K562 (cell line): Measurements from ENCODE around the gene KATNAL2. TPM values are rescaled to one million over a fixed set of nuclear protein-coding genes. Genes with fewer than 3 reads are reported as not detected.

Experiments
- ATAC-seq: fragments of 200-7000 bp; cut with Tn5 transposase; 3 replicates; pipeline ENCODE4 v1.9.1; 2020; ENCODE audit warnings: moderate library complexity
- BruUV-seq: library from RNA; stranded (reverse); fragments of 400-500 nt; replicated peaks from 2 replicates; lab custom pipeline; 2021; lab: Mats Ljungman, UMichigan
- CTCF ChIA-PET: fragments of 300-600 bp; formaldehyde crosslinking; extraction: SDS; loops from one replicate; lab custom pipeline; 2021; ENCODE audit warnings: low intra/inter-chr PET ratio; lab: Yijun Ruan, JAX
- POLR2A ChIA-PET: fragments of 300-600, 350-650 bp; sonication (Branson Sonifier 250); formaldehyde crosslinking; extraction: SDS; loops from one replicate; lab custom pipeline; 2021; ENCODE audit warnings: antibody characterized with exemption, inconsistent platforms; lab: Yijun Ruan, JAX
- DNase-seq, 4 experiments: peaks; one replicate each; pipeline versions ENCODE4 v3.0.0 to v3.0.0-alpha.2; 2011 to 2018; ENCODE audit warnings: low spot score in 3 of 4, mixed read lengths in 3 of 4; ENCODE audit errors: extremely low read depth in 1 of 4
- FAIRE-seq: peaks from 2 replicates; lab custom pipeline; 2011; peaks lifted over from hg19 to GRCh38; lab: Jason Lieb, UNC
- H2AFZ ChIP-seq: 2 replicates; pipeline ENCODE4 v1.6.0; 2011; ENCODE audit warnings: low read depth, low read length, control low read depth, inconsistent platforms
- H3K27ac ChIP-seq: fragments of 200-600 bp; 3 replicates; pipeline ENCODE4 v1.8.0; 2011; ENCODE audit warnings: low read depth, mild to moderate bottlenecking, control low read depth, inconsistent platforms, low read length, moderate library complexity, mixed read lengths; ENCODE audit errors: extremely low read depth
- H3K27me3 ChIP-seq, 2 experiments: fragments of 300-600 bp in 1 of 2; 2 replicates in 1 of 2; 3 replicates in 1 of 2; pipeline versions ENCODE4 v1.6.0 to v1.8.0; 2011; ENCODE audit warnings: inconsistent platforms in 2 of 2, low read length in 2 of 2, mild to moderate bottlenecking in 1 of 2, mixed read lengths in 1 of 2, moderate library complexity in 1 of 2; ENCODE audit not compliant: control insufficient read depth in 2 of 2, insufficient read depth in 2 of 2
- H3K36me3 ChIP-seq: fragments of 300-600 bp; 3 replicates; pipeline ENCODE4 v1.8.0; 2011; ENCODE audit warnings: mild to moderate bottlenecking, low read length, inconsistent platforms; ENCODE audit not compliant: control insufficient read depth, insufficient read depth
- H3K4me1 ChIP-seq, 2 experiments: fragments of 200-600 bp in 1 of 2; replicated peaks in 1 of 2; 2 replicates in 1 of 2; 3 replicates in 1 of 2; pipeline versions ENCODE4 v1.5.1 to v1.8.0; 2011; ENCODE audit warnings: inconsistent platforms in 2 of 2, low read length in 2 of 2, mild to moderate bottlenecking in 1 of 2, mixed read lengths in 1 of 2, moderate library complexity in 1 of 2; ENCODE audit not compliant: control insufficient read depth in 2 of 2, insufficient read depth in 2 of 2
- H3K4me2 ChIP-seq: 2 replicates; pipeline ENCODE4 v1.6.1; 2011; ENCODE audit warnings: low read length, control low read depth, inconsistent platforms, mixed read lengths; ENCODE audit not compliant: insufficient read depth
- H3K4me3 ChIP-seq: fragments of 200-600 bp; sonication (generic), shearing (Covaris generic); 2 replicates; pipeline ENCODE4 v1.5.1; 2016; ENCODE audit warnings: control low read depth, inconsistent platforms
- H3K79me2 ChIP-seq: fragments of 200-600 bp; 3 replicates; pipeline ENCODE4 v1.8.0; 2011; ENCODE audit warnings: low read length, inconsistent platforms; ENCODE audit not compliant: control insufficient read depth, insufficient read depth
- H3K9ac ChIP-seq, 2 experiments: 2 replicates each; pipeline versions ENCODE4 v1.6.0 to v1.6.1; 2011; ENCODE audit warnings: low read depth in 2 of 2, low read length in 2 of 2, control low read depth in 1 of 2, inconsistent platforms in 1 of 2, mild to moderate bottlenecking in 1 of 2, mixed read lengths in 1 of 2; ENCODE audit not compliant: insufficient read depth in 1 of 2
- H3K9me1 ChIP-seq: one replicate; pipeline ENCODE4 v1.6.0; 2011; ENCODE audit warnings: inconsistent platforms, mild to moderate bottlenecking, low read length, moderate library complexity; ENCODE audit not compliant: control insufficient read depth, insufficient read depth
- H3K9me3 ChIP-seq: replicated peaks from 2 replicates; pipeline ENCODE4 v1.5.1; 2011; ENCODE audit warnings: low read depth, low read length, inconsistent platforms; ENCODE audit not compliant: control insufficient read depth, insufficient read depth
- H4K20me1 ChIP-seq: replicated peaks from 2 replicates; pipeline ENCODE4 v1.6.1; 2011; ENCODE audit warnings: low read length, inconsistent platforms, mixed read lengths; ENCODE audit not compliant: control insufficient read depth, insufficient read depth
- CXXC5 ChIP-seq: fragments of 250-450 bp; sonication (Bioruptor Pico); IDR thresholded peaks from 2 replicates; pipeline ENCODE4 v1.8.0; 2022; ENCODE audit warnings: inconsistent platforms, mild to moderate bottlenecking, moderate library complexity
- FOXO4 ChIP-seq: fragments of 450-650 bp; formaldehyde crosslinking; IDR thresholded peaks from 2 replicates; pipeline ENCODE4 v1.4.0; 2020; ENCODE audit warnings: mild to moderate bottlenecking, moderate library complexity
- L3MBTL2 ChIP-seq: fragments of 450-650 bp; IDR thresholded peaks from 2 replicates; pipeline ENCODE4 v1.6.1; 2016; ENCODE audit warnings: mild to moderate bottlenecking, moderate library complexity
- NFYB ChIP-seq: IDR thresholded peaks from 2 replicates; pipeline ENCODE4 v1.6.1; 2011; ENCODE audit warnings: mild to moderate bottlenecking, moderate library complexity; ENCODE audit not compliant: insufficient read length; ENCODE audit errors: extremely low read depth
- PKNOX1 ChIP-seq: fragments of 450-650 bp; IDR thresholded peaks from 2 replicates; pipeline ENCODE4 v1.6.1; 2016
- SLC30A9 ChIP-seq: fragments of 250-450 bp; sonication (Bioruptor Pico); IDR thresholded peaks from 2 replicates; pipeline ENCODE4 v1.8.0; 2022; ENCODE audit warnings: mild to moderate bottlenecking, moderate library complexity
- ZC3H8 ChIP-seq: fragments of 450-650 bp; IDR thresholded peaks from 2 replicates; pipeline ENCODE4 v1.6.1; 2017
- ZFP30 ChIP-seq: fragments of 250-450 bp; sonication (Bioruptor Pico); IDR thresholded peaks from 2 replicates; pipeline ENCODE4 v1.8.0; 2022; ENCODE audit warnings: moderate library complexity, mild to moderate bottlenecking, inconsistent platforms, borderline replicate concordance
- ZNF165 ChIP-seq: fragments of 250-450 bp; sonication (Bioruptor Pico); IDR thresholded peaks from 2 replicates; pipeline ENCODE4 v1.4.0; 2020; ENCODE audit warnings: borderline replicate concordance
- ZNF311 ChIP-seq: fragments of 250-450 bp; sonication (Bioruptor Pico); IDR thresholded peaks from 2 replicates; pipeline ENCODE4 v1.4.0; 2020; ENCODE audit warnings: mild to moderate bottlenecking, moderate library complexity
- ZNF316 ChIP-seq: fragments of 450-650 bp; IDR thresholded peaks from 2 replicates; pipeline ENCODE4 v1.6.1; 2016
- ZNF830 ChIP-seq: fragments of 250-450 bp; sonication (Bioruptor Pico); IDR thresholded peaks from 2 replicates; pipeline ENCODE4 v1.5.0; 2021; ENCODE audit warnings: mild to moderate bottlenecking
- WGBS: fragments of 100-300 bp; shearing (Covaris generic); methylation state at CpG from one replicate; pipeline ENCODE4 v1.1.6; 2016; ENCODE audit warnings: low coverage, mixed read lengths; ENCODE audit not compliant: insufficient coverage; ENCODE audit errors: missing lambda C conversion rate; 5-methylcytosine and 5-hydroxymethylcytosine counted together
- in situ Hi-C: fragments of 300-500 bp; cut with MboI; formaldehyde crosslinking; loops from 4 replicates; pipeline ENCODE4 v1.15.0; 2018; ENCODE audit warnings: inconsistent platforms, mixed read lengths
- intact Hi-C: fragments of 100-400 bp; cut with micrococcal nuclease; formaldehyde crosslinking; loops from 2 replicates; pipeline ENCODE4 v1.14.2; 2022
- polyA plus RNA-seq, 8 experiments: library from polyadenylated mRNA; depleted of rRNA in 4 of 8; stranded (reverse) in 5 of 8; unstranded in 3 of 8; fragments of >200 nt; fragmentation: Nextera tagmentation in 2 of 8; fragmentation: Illumina TruSeq in 1 of 8; extraction: Ambion mirVana in 2 of 8; extraction: Trizol in 1 of 8; gene quantifications; 2 replicates each; pipeline versions ENCODE4 v1.2.1 to v1.2.3, GENCODE V29; 2011 to 2014; ENCODE audit warnings: inconsistent platforms in 1 of 8, missing spikeins in 1 of 8
- total RNA-seq, 7 experiments: library from RNA; depleted of rRNA in 6 of 7; stranded (reverse); fragments of >200 nt in 6 of 7; fragmentation: Illumina TruSeq in 2 of 7; extraction: Trizol in 2 of 7; gene quantifications; 2 replicates each; pipeline versions ENCODE4 v1.2.1 to v1.2.3, GENCODE V29; 2011 to 2021; ENCODE audit warnings: low replicate concordance in 1 of 7
- TF ChIP-seq, protein P1 (sequence below): fragments of 250-450 bp; sonication (Bioruptor Pico); IDR thresholded peaks from 2 replicates; pipeline ENCODE4 v1.8.0; 2022; ENCODE audit warnings: moderate library complexity, mild to moderate bottlenecking, inconsistent platforms

KATNAL2 gene
- total and polyA plus RNA-seq, 9 of the 15 experiments (the other 6 are each of a cell fraction or from before 2014, with no cell fraction given) = 0.08 to 1.2 (median 0.48) TPM

DNA sequence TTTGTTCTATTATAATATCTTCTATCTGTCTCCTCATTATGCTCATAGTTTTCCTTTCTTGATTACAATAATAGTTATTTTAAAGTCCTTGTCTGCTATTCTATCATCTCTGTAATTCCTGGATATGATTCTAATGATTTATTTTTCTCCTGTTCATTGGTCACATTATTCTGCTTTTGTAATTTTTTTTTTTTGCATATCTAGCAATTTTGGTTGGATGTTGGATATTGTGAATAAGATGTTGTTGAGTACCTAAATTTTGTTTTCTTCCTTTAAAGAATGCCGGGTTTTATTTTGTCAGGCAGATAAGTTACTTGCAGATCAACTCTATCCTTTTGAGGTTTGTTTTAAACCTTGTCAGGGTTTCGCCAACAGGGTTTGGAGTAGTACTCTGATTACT lies 25.2 kb downstream of the KATNAL2 start:
- TF ChIP-seq ZNF316 (peak; percentile 67), ZNF830 (CRISPR knock-in tag) (no peak)
- no peak overlapping the region for H2AFZ ChIP-seq
- no peaks in the 10 kb centered on the region for H3K9me1 ChIP-seq
- intact Hi-C loops (no loop called here), in situ Hi-C loops (no loop called here)
- no peak for DNase-seq
- H3K4me2 ChIP-seq = no peak overlapping the region
- no peaks in the 10 kb centered on the region; a peak in 1 of 5 replicates for H3K4me1 ChIP-seq
- CTCF ChIA-PET = no interaction called here
- H3K27ac ChIP-seq = no peak overlapping the region
- FAIRE-seq = no peak
- no peaks in the 10 kb centered on the region for H3K9me3 ChIP-seq
- no peaks in the 10 kb centered on the region for H3K79me2 ChIP-seq
- no peak overlapping the region for H3K9ac ChIP-seq
- WGBS = 0% methylated on average over 2 of the region's 2 CpGs
- BruUV-seq = no TSS peak
- no peak overlapping the region for H3K4me3 ChIP-seq
- no peak for ATAC-seq
- H3K36me3 ChIP-seq = no peaks in the 10 kb centered on the region
- peaks cover 2 to 10% of the 10 kb centered on the region in 2 experiments; a peak in 1 of 5 replicates for H3K27me3 ChIP-seq
- H4K20me1 ChIP-seq = no peaks in the 10 kb centered on the region
- POLR2A ChIA-PET = interaction anchor here (0.7 kb wide), 1 partner anchor 105 kb away, joined by 3 read pairs; no protein-coding TSS in a partner anchor

DNA sequence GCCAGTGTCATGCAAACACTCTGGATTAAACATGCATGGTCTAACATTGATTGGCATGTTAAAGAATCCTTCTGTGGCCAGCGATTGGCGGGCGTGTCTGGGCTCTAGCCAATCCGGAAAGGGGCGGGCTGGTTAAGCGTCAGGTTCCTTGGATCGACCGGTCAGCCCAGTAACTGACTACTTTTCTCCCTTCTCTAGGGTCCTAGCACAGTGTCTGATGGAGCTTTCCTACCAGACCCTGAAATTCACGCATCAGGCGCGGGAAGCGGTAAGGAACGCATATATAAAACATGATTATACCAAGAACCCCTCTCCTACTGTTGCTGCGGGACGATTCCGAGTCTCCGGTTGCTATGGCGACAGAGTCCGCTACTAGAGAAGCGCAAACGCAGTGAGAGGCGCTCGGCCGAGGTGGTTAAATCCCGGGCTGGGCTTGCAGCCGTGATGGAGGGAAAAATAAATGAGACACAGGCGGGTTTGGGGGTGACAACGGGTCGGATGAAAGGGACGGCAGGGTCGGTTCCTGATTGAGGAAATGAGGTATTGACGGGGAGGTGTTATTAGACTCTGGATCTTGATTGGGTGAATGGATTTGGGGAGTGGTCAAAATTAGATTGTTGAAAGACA lies 29.4 kb downstream of the KATNAL2 start:
- Histone ChIP-seq H4K20me1 (no peaks in the 10 kb centered on the region), H3K4me3 (no peak overlapping the region), H3K4me1 (no peaks in the 10 kb centered on the region; a peak in 1 of 5 replicates), H3K36me3 (no peaks in the 10 kb centered on the region), H3K9ac (no peak overlapping the region), H3K9me3 (no peaks in the 10 kb centered on the region), H2AFZ (no peak overlapping the region), H3K27ac (no peak overlapping the region), H3K27me3 (peaks cover 2 to 10% of the 10 kb centered on the region in 2 experiments; a peak in 1 of 5 replicates), H3K9me1 (no peaks in the 10 kb centered on the region), H3K79me2 (no peaks in the 10 kb centered on the region), H3K4me2 (peak overlapping the region; percentile 12; the same call in 1 of the 2 replicates)
- no TSS peak for BruUV-seq
- ATAC-seq = peak; percentile 91
- intact Hi-C loops (no loop called here), in situ Hi-C loops (no loop called here)
- ChIA-PET CTCF (no interaction called here), POLR2A (no interaction called here)
- 6% methylated on average over 21 of the region's 32 CpGs for WGBS
- FAIRE-seq = peak; percentile 26
- peak; percentile 25 to 57 (median 50) for DNase-seq
- no peak for TF ChIP-seq ZFP30 (CRISPR knock-in tag)
- TF ChIP-seq ZNF311 = no peak
- TF ChIP-seq ZC3H8 = no peak
- TF ChIP-seq NFYB = peak; percentile 45
- TF ChIP-seq PKNOX1 = peak; percentile 95
- TF ChIP-seq SLC30A9 (CRISPR knock-in tag) = no peak
- no peak for TF ChIP-seq ZNF165 (CRISPR knock-in tag)
- TF ChIP-seq FOXO4 (CRISPR knock-in tag) = no peak
- TF ChIP-seq L3MBTL2 = no peak
- no peak for TF ChIP-seq CXXC5 (CRISPR knock-in tag)
- TF ChIP-seq, protein P1, sequence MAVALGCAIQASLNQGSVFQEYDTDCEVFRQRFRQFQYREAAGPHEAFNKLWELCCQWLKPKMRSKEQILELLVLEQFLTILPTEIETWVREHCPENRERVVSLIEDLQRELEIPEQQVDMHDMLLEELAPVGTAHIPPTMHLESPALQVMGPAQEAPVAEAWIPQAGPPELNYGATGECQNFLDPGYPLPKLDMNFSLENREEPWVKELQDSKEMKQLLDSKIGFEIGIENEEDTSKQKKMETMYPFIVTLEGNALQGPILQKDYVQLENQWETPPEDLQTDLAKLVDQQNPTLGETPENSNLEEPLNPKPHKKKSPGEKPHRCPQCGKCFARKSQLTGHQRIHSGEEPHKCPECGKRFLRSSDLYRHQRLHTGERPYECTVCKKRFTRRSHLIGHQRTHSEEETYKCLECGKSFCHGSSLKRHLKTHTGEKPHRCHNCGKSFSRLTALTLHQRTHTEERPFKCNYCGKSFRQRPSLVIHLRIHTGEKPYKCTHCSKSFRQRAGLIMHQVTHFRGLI (CRISPR knock-in tag) = no peak
